ENCODE data around the gene CD274.

- TF ChIP-seq POLR2AphosphoS5 (IDR thresholded peaks at IDR 0.05; ENCODE audit: low read depth, low read length) (no peak), POLR2A (IDR thresholded peaks at IDR 0.05; ENCODE audit: borderline replicate concordance, extremely low read depth, insufficient read depth, insufficient read length) (no peak), ZBTB33 (IDR thresholded peaks at IDR 0.05; ENCODE audit: extremely low read depth, insufficient replicate concordance, low read length) (no peak)
Measured at GRCh38 chr9:5479994-5480694, 29.8 kb downstream of the CD274 start.
